Stomach smooth muscle (tissue), 2 donors: Measurements from ENCODE around the gene IRF3.

Source experiments
- H3K27ac ChIP-seq: one replicate; pipeline ENCODE4 v1.7.0; 2013; ENCODE audit warnings: mild to moderate bottlenecking, low read length, inconsistent platforms
- H3K27me3 ChIP-seq, 2 donors: one replicate each; pipeline ENCODE4 v1.7.0; 2013; ENCODE audit warnings: low read length in 2 of 2; ENCODE audit not compliant: insufficient read depth in 2 of 2, control insufficient read depth in 1 of 2
- H3K36me3 ChIP-seq, 2 donors: one replicate each; pipeline ENCODE4 v1.7.0; 2013; ENCODE audit warnings: low read length in 2 of 2; ENCODE audit not compliant: control insufficient read depth in 2 of 2, insufficient read depth in 2 of 2
- H3K4me1 ChIP-seq: one replicate; pipeline ENCODE4 v1.7.0; 2013; ENCODE audit warnings: low read length; ENCODE audit not compliant: control insufficient read depth, insufficient read depth
- H3K4me3 ChIP-seq, 2 donors: one replicate each; pipeline ENCODE4 v1.7.0; 2013; ENCODE audit warnings: low read length in 2 of 2
- H3K9ac ChIP-seq, 2 donors: one replicate each; pipeline ENCODE4 v1.7.0; 2013; ENCODE audit warnings: low read length in 2 of 2, mild to moderate bottlenecking in 1 of 2
- H3K9me3 ChIP-seq, 2 donors: one replicate each; pipeline ENCODE4 v1.7.0; 2013; ENCODE audit warnings: low read length in 2 of 2; ENCODE audit not compliant: control insufficient read depth in 2 of 2
- donor health status: healthy.
- donor health status: Pancreatic carcinoma.

Gene IRF3

DNA sequence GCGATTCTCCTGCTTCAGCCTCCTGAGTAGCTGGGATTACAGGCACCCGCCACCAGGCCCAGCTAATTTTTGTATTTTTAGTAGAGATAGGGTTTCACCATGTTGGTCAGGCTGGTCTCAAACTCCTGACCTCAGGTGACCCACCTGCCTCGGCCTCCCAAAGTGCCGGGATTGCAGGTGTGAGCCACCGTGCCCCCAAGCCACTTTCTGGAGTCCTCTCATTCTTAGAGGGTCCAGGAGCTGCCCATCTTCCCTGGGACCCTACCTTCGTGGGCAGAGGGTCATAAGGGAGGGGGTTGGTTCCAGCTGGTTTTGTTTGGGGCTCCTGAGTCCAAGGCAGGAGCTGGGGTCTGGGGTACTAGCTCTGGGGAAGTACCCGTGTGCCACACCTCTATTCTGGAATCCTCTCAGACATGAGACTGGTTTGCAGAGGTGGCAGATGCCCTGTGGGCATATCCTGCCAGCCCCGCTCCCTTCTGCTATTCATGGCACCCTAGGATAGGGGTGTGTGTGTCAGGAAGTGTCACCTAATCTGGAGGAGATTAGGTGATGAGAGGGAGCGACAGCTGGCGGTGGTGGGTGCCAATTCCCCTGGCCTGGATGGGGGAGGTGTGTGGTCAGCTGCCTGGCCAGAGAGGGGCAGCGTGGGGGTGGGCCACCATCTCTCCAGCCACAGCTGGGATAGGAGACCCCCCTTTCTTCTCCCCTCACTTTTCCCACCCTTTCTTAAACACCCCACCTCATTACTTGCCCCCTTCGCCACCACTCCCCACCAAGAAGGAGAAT, 13.5 kb upstream of the IRF3 start:
- no peak overlapping the region for H3K27ac ChIP-seq
- H3K4me1 ChIP-seq = peaks cover 33% of the 10 kb centered on the region
- H3K9ac ChIP-seq = no peak overlapping the region
- H3K9me3 ChIP-seq = no peaks in the 10 kb centered on the region
- H3K27me3 ChIP-seq = no peaks in the 10 kb centered on the region
- no peak overlapping the region for H3K4me3 ChIP-seq
- peaks cover 17 to 20% of the 10 kb centered on the region in 2 donors for H3K36me3 ChIP-seq

DNA sequence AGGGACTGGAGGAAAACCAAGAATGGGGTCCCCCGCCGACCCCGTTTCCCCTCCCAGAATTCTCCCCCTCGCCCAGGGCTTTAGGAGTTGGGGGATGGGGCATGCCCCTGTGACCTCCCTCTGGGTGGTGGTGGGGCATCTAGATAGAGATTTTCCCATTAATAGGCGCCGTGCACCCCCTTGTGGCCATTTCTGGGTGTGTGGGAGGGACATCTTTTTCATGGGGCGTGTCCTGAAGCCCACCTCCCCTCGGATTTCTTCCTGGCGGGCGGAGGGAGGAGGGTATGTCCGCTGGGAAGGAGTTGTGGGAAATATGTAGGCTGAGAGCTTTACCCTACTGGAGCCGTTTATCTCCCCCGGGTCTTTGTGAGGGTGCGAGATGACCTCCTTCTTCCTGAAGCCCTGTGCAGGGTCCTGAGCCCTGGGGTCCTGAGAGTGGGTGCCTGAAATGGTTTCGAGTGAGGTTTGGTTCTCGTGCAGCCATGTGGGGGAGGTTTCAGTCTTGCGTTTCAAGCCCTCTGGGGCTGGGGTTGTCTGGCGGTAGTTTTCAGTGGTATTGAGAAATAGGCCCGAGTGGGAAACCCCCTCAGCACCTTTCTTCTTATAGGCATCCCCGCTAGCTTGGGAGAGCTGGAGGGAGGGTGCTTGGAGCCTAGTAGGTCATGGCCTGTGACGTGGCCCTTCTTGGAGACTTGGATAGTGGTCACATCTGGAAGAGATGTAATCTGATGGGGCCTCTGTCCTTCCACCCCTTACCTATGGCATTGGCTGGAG, 12.4 kb upstream of the IRF3 start:
- no peaks in the 10 kb centered on the region for H3K27me3 ChIP-seq
- peak overlapping the region; percentile 96 for H3K27ac ChIP-seq
- peaks cover 10 to 11% of the 10 kb centered on the region in 2 donors for H3K36me3 ChIP-seq
- H3K9me3 ChIP-seq = no peaks in the 10 kb centered on the region
- peak overlapping the region; percentile 47 to 98 for H3K9ac ChIP-seq
- H3K4me3 ChIP-seq = peak overlapping the region; percentile 94 to 96
- H3K4me1 ChIP-seq = peaks cover 33% of the 10 kb centered on the region

DNA sequence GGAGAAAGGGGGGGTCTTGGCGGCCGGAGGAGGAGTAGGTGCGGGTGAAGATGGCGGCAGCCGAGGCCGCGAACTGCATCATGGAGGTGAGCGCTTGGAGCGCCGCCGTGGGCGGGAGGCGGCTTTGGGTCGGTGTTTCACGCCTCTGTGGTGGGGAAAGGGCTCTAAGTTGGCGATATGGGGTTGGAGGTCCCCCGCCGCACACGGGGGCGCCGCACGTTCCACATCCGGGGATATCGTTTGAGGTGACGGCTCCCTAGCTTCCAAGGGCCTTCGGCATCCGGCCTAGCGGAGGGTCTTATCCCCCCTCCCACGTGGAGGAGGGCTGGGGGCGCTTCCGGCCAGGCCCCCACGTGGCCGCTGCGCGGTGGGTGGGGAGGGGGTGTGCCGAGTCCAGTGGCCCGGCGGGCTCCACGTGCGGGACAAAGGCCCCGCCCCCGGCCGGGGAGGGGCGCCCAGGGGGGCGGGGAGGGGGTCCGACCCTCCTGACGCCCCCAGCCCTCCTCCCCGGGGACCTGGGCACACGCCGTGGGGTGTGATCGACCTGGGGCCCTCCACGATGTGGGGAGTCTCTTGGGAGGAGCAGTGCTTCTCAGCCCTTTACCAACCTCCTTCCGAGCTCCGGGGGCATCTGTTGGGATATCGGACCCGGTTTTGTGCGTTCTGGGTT, 11.7 kb upstream of the IRF3 start, which contains the start of gene PRMT1:
TSS of gene PRMT1 (plus strand) at position 41 of the 670 bp plus-strand sequence. CDS start at position 51, 10 bp downstream.
- Histone ChIP-seq H3K4me1 (peaks cover 34% of the 10 kb centered on the region), H3K36me3 (peaks cover 7 to 8% of the 10 kb centered on the region in 2 donors), H3K9me3 (no peaks in the 10 kb centered on the region), H3K9ac (peak within 1 kb of the TSS; percentile 97 to 98), H3K27ac (peak within 1 kb of the TSS; percentile 96), H3K4me3 (peak within 1 kb of the TSS; percentile 94 to 96), H3K27me3 (no peaks in the 10 kb centered on the region)

DNA sequence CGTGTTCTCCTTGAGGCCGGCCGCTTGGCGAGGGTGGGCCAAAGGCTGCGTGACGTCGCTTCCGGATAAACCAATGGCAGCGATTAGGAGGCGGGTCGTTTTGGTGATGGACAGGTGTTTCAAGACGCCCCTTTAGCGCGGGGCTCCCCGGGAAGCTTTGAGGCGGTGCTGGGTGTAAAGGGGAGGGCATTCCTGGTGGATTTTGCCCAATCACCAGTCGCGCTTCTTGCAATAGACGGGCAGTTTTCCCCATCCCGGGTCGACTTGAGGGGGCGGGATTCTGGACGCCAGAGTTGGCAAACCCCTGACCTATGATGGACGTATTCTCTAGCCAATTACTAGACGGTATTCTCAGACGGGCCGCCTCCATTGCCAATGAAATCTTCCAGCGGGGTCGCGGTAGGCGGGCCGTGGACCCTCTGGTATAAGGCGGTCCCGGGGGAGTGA, 11.2 kb upstream of the IRF3 start:
- H3K4me1 ChIP-seq = peaks cover 40% of the 10 kb centered on the region
- H3K27ac ChIP-seq = peak overlapping the region; percentile 96
- peak overlapping the region; percentile 93 to 98 for H3K9ac ChIP-seq
- peaks cover 1 to 2% of the 10 kb centered on the region in 2 donors for H3K36me3 ChIP-seq
- H3K4me3 ChIP-seq = peak overlapping the region; percentile 94 to 96
- no peaks in the 10 kb centered on the region for H3K27me3 ChIP-seq
- H3K9me3 ChIP-seq = no peaks in the 10 kb centered on the region

DNA sequence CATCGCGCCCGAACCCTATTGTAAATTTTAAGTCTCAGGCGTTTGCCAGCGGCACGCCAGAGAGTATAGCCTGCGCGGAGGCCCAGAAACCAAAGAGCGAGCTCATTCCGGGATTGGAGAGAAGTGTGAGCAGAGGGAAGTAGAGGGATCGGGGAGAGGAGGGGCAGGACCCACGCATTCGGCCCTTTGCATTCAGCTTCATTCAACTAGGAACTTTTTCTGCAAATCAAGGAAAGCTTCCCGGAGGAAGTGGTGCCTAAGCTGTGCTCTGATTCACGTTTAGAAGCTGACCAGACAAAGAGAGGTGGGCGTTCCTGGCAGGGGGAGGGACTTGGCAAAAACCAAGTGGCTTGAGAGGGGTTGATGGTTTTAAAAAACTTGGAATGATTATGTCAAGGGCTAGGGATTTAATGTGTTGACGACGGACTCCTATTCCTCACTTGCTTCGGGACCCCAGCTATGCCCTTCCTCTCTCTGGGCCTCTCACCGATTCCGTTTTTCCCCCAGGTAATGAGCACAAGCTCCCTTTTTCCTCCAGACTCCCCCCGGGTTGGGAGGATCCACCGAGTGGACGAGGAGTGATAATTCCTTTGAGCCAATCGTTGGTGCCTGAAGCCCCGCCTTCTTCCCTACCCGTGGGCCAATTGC, 10.6 kb upstream of the IRF3 start:
- Histone ChIP-seq H3K4me1 (peaks cover 40% of the 10 kb centered on the region), H3K27me3 (no peaks in the 10 kb centered on the region), H3K4me3 (peak overlapping the region; percentile 67 to 78), H3K36me3 (peaks cover 0 to 3% of the 10 kb centered on the region in 2 donors), H3K9me3 (no peaks in the 10 kb centered on the region), H3K27ac (peak overlapping the region; percentile 96), H3K9ac (peak overlapping the region; percentile 86 to 97)

DNA sequence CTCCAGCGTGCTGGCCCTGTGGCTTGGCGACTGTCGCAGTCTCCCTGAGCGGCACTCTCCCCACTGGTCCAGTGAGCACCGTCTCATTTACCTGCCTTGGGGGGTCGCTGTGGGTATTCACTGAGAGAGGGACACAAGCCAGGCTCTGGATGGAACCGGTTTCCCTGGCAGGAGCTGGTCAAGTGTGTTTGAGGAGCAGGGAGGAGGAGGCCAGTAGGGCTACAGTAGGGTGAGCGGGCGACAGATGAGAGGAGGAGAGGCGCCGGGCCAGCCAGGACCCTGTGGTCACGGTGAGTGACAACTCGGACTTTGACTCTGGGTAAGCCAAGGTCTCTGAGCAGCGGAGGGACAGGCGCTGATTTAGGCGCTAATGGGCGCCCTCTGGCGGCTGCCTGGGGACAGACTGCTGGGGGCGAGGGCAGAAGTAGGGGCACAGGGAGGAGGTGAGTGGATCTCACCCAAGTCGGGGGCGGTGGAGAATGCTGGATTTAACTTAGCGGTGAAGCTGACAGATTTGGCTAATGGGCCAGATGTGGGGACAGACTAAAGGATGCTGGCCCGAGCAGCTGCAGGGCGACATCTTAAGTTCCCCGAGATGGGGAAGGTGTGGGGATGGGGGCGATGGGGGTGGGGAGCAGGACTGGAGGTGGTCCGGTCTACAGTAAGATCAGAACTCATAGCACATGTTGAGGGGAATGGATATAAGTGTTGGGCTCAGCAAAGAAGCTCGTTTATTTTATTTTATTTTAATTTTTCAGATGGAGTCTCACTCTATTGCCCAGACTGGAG, 6.7 kb upstream of the IRF3 start:
- peak overlapping the region in 1 of 2 donors; percentile 47 for H3K4me3 ChIP-seq
- H3K4me1 ChIP-seq = peaks cover 10% of the 10 kb centered on the region
- H3K9ac ChIP-seq = peak overlapping the region; percentile 2 to 21
- peaks cover 0 to 8% of the 10 kb centered on the region in 2 donors for H3K36me3 ChIP-seq
- no peaks in the 10 kb centered on the region for H3K27me3 ChIP-seq
- H3K9me3 ChIP-seq = no peaks in the 10 kb centered on the region
- peak overlapping the region; percentile 37 for H3K27ac ChIP-seq

DNA sequence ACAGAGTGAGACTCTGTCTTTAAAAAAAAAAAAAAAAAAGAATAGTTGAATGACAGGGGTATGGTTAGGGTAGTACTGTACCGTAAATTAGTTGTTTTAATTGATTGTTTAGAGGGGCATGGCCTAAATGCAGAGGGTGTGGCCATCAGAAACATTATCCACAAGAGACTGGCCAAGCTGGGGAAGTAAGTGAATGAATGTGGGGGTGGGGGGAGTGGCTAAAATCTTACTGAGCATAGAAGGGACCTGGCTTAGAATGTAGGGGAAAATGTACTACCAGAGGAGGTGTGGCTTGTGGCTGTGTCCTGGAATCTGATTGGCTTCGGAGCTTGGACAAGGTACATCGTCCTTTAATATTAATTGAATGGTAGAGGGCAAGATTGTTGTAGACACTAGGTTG, 3.9 kb upstream of the IRF3 start:
- Histone ChIP-seq H3K9me3 (no peaks in the 10 kb centered on the region), H3K27me3 (no peaks in the 10 kb centered on the region), H3K9ac (no peak overlapping the region), H3K27ac (no peak overlapping the region), H3K4me3 (no peak overlapping the region), H3K4me1 (peaks cover 24% of the 10 kb centered on the region), H3K36me3 (peaks cover 0 to 8% of the 10 kb centered on the region in 2 donors)

DNA sequence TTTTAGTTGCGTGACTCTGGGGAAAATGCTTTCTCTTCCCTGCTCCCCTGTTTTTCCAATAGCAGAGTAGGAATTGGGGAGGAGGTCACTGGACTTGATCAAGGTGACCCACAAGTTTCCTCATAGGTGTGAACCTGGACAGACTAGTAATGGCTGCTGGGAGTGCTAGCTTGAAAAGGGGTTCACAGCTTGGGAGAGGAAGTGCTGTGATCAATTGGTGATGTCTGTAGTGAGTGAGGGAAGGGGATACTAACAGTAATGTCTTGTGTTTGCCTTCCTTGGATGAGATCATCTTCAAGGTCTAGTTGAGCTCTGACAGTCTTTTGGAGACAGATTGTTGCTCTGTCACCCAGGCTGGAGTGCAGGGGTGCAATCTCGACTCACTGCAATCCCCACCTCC, 1.8 kb upstream of the IRF3 start:
- H3K4me3 ChIP-seq = no peak overlapping the region
- H3K27me3 ChIP-seq = no peaks in the 10 kb centered on the region
- H3K9me3 ChIP-seq = no peaks in the 10 kb centered on the region
- H3K9ac ChIP-seq = no peak overlapping the region
- H3K36me3 ChIP-seq = peaks cover 4 to 10% of the 10 kb centered on the region in 2 donors
- H3K4me1 ChIP-seq = peaks cover 30% of the 10 kb centered on the region
- no peak overlapping the region for H3K27ac ChIP-seq

DNA sequence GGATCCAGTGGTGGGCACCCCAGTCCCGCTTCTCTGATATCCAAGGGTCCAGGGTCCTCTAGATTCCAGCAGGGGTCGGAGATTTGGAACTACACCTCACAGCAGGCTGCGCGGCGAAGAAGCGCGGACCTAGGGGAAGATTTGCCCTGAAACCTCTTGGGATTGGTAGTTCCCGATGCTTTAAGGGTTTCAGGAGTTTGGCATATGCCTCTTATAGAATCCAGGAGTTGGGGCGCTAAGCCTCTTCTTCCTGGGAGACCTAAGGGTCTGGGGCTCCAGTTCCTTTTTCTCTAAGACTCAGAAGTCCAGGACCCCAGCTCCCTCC, 425 bp upstream of the IRF3 start:
- Histone ChIP-seq H3K9ac (peak overlapping the region; percentile 83 to 88), H3K27ac (peak overlapping the region; percentile 75), H3K4me3 (peak overlapping the region; percentile 85 to 92), H3K9me3 (no peaks in the 10 kb centered on the region), H3K36me3 (peaks cover 12 to 16% of the 10 kb centered on the region in 2 donors), H3K27me3 (no peaks in the 10 kb centered on the region), H3K4me1 (peaks cover 23% of the 10 kb centered on the region)

DNA sequence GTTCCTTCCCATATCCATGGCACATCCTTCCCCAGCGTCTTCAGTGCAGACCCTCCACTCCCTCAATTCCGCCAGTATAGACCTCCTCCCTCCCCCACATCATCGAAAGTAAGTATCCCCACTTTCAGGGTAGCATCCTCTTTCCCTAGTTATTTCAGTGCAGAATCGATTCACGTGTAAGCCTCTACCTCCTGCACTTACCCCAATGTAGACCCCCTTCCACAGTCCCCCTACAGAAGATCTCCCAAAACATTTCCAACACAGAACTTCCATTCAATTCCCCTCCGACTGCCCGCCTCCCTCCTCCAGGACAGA, 664 bp downstream of the IRF3 start:
- Histone ChIP-seq H3K36me3 (peaks cover 16 to 18% of the 10 kb centered on the region in 2 donors), H3K9me3 (no peaks in the 10 kb centered on the region), H3K27me3 (no peaks in the 10 kb centered on the region), H3K4me1 (peaks cover 23% of the 10 kb centered on the region), H3K9ac (peak overlapping the region; percentile 84 to 88), H3K4me3 (peak overlapping the region; percentile 85 to 92), H3K27ac (peak overlapping the region; percentile 77)
